ENCODE measurements around the gene COL27A1.

DNA sequence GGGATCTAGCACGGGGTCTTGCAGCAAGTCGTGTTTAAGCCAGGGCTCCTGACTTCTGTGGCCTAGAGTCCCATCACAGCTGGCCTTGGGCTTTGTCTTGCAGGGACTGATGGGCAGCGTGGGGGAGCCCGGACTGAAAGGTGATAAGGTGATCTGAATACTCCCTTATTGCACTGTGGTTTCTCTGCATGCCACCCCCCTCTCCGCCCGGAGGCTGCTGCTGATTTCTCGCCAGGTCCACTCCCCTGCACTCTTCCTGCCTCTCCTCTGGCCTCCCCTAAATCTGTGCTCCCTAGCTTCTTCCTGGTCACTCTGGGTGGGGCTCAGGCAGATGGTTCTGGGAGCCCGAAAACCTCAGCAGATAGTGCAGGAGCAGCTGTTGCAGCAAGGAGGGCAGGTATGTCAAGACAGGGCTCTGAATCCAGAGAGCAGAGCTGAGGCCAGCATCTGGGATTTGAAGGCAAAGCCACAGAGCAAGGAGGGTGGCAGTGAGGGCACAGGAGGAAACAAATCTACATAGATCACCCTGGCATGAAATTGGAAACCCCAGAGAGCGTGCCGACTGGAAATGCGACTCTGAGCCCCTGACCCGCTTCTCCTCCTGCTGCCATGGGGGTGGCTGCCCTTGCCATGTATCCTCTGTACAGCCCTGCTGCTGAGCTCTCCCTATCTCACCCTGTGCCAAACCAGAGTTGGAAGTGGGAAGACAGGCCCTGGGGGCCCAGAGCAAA, 76.5 kb downstream of the COL27A1 start:
- TF ChIP-seq CREB5 (CRISPR knock-in tag; IDR thresholded peaks at IDR 0.05; ENCODE audit: low read depth) (no peak), OSR1 (CRISPR knock-in tag; IDR thresholded peaks at IDR 0.05) (no peak), ISL1 (CRISPR knock-in tag; IDR thresholded peaks at IDR 0.05) (no peak), SNAI2 (CRISPR knock-in tag; IDR thresholded peaks at IDR 0.05) (no peak), RARB (CRISPR knock-in tag; IDR thresholded peaks at IDR 0.05) (no peak), ZFP30 (CRISPR knock-in tag; IDR thresholded peaks at IDR 0.05) (no peak), TCF4 (CRISPR knock-in tag; IDR thresholded peaks at IDR 0.05; ENCODE audit: borderline replicate concordance) (no peak), ZFP3 (CRISPR knock-in tag; IDR thresholded peaks at IDR 0.05) (no peak), TSHZ2 (CRISPR knock-in tag; IDR thresholded peaks at IDR 0.05) (no peak), ZC3H10 (CRISPR knock-in tag; IDR thresholded peaks at IDR 0.05) (no peak), BACH2 (CRISPR knock-in tag; IDR thresholded peaks at IDR 0.05; ENCODE audit: borderline replicate concordance) (no peak)
- TF ChIP-seq, protein P1, sequence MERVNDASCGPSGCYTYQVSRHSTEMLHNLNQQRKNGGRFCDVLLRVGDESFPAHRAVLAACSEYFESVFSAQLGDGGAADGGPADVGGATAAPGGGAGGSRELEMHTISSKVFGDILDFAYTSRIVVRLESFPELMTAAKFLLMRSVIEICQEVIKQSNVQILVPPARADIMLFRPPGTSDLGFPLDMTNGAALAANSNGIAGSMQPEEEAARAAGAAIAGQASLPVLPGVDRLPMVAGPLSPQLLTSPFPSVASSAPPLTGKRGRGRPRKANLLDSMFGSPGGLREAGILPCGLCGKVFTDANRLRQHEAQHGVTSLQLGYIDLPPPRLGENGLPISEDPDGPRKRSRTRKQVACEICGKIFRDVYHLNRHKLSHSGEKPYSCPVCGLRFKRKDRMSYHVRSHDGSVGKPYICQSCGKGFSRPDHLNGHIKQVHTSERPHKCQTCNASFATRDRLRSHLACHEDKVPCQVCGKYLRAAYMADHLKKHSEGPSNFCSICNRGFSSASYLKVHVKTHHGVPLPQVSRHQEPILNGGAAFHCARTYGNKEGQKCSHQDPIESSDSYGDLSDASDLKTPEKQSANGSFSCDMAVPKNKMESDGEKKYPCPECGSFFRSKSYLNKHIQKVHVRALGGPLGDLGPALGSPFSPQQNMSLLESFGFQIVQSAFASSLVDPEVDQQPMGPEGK (CRISPR knock-in tag; IDR thresholded peaks at IDR 0.05; ENCODE audit: borderline replicate concordance): no peak
